DMS114 treated with DMSO at 0.1 percent for 48 hours (cell line): Measurements from ENCODE around the gene CGREF1.
"Not testable (repeated sequence)": the region's sequence is repeated elsewhere in the genome, so short reads cannot be mapped to it uniquely, and the experiment has no call there.

Experiments used
- DNase-seq: peaks from one replicate; lab custom pipeline; 2025; ENCODE audit not compliant: unreplicated experiment; lab: John Stamatoyannopoulos, UW

CGREF1 gene

DNA sequence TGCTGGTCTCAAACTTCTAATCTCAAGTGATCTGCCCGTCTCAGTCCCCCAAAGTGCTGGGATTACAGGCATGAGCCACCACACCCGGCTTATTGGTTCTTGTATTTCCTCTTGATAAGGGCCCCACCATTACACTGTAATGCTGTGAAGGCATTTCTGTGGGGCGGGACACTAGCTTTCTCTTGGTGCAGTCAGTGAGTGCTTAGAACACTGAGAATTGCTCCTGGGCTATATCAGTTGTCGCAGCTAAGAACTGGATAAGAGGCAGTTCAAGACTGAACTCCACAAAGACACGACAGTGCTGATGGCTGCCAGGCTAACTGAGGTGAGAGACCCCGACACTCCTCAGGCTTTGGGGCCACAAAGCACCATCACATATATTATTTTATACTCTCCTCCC lies 30.3 kb downstream of the CGREF1 start:
- no peak for DNase-seq

DNA sequence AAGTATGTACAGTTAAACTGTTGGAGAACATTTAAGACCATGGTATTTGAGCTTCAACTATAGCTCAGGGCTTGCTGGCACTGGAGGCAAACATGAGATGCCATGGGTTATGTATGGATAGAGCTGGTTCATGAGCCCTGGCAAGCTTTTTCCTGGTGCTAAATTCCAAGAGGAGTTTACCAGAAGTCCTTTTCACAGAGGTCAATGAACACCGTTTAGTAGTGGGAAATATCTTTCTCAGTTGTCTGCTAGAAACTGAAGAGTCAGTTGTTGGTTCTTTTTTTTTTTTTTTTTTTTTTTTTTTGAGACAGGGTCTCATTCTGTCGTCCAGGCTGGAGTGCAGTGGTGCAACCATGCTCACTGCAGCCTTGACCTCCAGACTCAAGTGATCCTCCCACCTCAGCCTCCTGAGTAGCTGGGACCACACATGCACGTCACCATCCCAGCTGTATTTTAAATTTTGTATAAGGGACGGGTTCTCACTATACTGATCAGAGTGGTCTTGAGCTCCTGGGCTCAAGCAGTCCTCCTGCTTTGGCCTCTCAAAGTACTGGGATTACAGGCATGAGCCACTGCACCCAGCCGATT lies 31.0 kb downstream of the CGREF1 start:
- DNase-seq = no peak

DNA sequence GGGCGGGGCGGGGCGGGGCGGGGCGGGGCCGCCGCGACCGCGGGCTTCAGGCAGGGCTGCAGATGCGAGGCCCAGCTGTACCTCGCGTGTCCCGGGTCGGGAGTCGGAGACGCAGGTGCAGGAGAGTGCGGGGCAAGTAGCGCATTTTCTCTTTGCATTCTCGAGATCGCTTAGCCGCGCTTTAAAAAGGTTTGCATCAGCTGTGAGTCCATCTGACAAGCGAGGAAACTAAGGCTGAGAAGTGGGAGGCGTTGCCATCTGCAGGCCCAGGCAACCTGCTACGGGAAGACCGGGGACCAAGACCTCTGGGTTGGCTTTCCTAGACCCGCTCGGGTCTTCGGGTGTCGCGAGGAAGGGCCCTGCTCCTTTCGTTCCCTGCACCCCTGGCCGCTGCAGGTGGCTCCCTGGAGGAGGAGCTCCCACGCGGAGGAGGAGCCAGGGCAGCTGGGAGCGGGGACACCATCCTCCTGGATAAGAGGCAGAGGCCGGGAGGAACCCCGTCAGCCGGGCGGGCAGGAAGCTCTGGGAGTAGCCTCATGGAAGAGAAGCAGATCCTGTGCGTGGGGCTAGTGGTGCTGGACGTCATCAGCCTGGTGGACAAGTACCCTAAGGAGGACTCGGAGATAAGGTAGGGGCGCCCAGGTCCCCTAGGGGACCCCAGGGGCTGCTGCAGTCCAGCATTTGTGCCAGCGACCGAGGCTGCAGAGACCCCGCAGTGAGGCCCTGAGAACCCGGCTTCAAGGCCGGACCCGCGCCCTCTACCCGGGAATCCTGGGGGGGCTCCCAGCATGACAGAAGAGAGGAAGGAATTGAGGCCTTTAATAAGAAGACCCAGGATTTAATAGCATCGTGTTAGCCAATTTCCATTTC lies 32.0 kb downstream of the CGREF1 start, which contains the start of gene KHK:
TSS of gene KHK (plus strand) at position 49 of the 870 bp plus-strand sequence. CDS start at position 537, 488 bp downstream.
- DNase-seq = no peak

DNA sequence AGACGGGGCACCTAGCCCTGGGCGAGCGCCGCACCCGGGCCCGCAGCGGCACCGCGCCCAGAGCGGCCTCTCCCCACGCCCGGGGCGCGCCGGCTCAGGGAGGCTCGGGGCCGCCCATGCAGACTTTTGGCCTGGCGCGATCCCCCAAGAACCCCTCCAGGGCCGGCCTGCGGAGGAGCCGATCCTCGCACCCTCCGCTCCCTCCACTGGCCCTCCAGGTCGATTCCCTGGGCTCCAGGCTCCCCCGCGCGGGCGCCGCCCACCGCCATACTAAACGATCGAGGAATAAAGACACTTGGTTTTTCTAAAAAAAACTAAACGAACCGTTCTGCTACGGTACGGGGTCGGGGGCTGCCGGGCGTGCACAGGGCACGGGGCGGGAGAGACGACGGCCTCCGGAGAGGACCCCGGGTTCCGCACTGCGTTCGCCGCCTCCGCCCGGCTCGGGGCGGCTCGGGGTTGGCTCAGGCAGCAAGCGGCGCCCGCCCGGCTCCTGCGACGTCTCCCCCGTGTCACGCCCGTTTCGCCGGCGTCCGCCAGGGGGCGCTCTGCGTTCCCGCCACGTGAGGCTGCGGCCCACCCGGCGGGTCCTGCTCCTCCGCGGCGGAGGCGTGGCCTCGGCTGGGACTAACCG lies 32.7 kb downstream of the CGREF1 start:
- peak; percentile 77 for DNase-seq

DNA sequence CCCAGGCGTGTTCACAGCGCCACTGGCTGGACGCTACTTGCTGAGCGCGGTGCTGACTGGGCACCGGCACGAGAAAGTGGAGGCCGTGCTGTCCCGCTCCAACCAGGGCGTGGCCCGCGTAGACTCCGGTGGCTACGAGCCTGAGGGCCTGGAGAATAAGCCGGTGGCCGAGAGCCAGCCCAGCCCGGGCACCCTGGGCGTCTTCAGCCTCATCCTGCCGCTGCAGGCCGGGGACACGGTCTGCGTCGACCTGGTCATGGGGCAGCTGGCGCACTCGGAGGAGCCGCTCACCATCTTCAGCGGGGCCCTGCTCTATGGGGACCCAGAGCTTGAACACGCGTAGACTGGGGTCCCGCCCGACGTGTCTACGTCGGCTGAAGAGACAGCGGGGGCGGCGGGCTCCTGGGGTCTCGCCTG lies 33.2 kb downstream of the CGREF1 start:
- peak; percentile 14 for DNase-seq

DNA sequence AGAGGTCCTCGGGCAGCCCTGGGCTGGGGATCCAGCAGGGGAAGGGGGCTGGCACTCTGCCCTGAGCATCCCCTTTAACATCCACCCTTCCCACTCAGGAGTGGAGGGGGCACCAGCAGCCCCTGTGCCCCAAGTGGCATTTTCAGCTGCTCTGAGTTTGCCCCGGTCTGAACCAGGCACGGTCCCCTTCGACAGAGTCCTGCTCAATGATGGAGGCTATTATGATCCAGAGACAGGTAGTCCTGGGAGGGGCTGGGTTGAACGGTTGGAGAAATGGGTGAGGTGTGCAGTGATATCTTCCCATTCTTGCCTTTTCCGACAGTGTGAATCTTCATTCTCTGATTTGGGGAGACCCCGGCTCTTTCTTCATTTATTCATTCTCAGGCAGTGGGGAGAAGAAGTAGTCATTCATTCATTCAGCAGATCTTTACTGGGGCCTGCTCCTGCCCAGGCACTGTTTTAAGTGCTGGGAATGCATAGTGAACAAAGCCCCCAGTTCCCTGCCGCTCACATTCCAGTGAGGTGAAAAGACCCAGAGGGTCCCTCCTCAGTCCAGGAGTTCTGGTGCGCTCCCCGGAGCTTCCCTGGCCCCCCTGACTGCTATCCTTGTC lies 33.8 kb downstream of the CGREF1 start:
- DNase-seq = no peak

DNA sequence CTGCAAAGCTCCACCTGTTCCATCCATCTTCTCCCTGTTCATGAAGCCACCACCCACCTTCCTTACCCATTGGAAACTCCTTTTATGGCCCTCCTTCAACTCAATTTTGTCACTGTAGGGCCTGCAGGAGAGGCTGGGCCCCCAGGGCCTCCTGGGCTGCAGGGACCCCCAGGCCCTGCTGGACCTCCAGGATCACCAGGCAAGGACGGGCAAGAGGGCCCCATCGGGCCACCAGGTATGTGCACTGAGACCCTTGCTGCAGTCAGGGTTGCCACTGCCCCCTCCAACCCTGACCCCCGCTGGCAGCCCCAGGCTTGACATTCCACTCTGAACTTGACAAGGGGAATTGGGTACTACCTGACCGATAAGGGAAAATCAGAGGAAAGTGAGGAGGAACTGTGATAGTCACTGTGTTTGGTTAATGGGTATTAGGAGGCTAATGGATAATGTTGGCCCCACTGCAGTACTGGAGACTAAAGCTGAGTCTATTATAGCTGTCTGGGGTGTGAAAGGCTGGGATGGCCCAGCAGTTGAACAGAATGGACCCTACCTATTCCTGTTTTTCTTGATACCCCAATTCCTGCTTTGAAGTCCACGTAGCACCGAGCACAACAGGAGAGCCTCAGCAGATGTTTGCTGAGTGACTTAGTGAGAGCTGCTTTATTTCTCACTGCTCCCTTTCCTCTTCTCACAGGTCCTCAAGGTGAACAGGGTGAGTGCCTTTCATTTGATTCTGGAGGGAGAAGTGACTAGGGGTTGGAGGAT lies 34.4 kb downstream of the CGREF1 start:
- DNase-seq = no peak

DNA sequence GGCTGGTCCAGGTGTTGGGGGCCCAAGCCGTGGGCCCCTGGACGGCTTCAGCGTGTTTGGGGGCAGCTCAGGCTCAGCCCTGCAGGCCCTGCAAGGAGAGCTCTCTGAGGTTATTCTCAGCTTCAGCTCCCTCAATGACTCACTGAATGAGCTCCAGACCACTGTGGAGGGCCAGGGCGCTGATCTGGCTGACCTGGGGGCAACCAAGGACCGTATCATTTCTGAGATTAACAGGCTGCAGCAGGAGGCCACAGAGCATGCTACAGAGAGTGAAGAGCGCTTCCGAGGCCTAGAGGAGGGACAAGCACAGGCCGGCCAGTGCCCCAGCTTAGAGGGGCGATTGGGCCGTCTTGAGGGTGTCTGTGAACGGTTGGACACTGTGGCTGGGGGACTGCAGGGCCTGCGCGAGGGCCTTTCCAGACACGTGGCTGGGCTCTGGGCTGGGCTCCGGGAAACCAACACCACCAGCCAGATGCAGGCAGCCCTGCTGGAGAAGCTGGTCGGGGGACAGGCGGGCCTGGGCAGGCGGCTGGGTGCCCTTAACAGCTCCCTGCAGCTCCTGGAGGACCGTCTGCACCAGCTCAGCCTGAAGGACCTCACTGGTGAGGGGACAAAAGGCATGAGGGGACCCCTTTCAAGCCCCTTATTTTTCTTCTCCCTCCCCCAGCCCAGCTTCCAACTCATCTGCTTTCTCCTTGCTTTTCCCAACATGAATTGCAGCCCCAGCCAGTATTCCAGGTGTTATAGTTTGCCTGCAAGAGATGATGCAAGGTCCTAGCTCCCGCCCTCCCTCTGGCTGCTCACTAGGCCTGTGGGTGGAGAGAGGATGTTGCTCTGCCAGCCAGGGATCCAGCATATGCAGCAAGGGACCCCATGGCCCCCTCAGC lies 35.3 kb downstream of the CGREF1 start:
- DNase-seq = no peak

DNA sequence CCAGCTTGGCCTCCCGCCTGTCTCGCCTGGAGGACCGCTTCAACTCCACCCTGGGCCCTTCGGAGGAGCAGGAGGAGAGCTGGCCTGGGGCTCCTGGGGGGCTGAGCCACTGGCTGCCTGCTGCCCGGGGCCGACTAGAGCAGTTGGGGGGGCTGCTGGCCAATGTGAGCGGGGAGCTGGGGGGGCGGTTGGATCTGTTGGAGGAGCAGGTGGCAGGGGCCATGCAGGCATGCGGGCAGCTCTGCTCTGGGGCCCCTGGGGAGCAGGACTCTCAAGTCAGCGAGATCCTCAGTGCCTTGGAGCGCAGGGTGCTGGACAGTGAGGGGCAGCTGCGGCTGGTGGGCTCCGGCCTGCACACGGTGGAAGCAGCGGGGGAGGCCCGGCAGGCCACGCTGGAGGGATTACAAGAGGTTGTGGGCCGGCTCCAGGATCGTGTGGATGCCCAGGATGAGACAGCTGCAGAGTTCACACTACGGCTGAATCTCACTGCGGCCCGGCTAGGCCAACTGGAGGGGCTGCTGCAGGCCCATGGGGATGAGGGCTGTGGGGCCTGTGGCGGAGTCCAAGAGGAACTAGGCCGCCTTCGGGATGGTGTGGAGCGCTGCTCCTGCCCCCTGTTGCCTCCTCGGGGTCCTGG lies 36.0 kb downstream of the CGREF1 start:
- no peak for DNase-seq

DNA sequence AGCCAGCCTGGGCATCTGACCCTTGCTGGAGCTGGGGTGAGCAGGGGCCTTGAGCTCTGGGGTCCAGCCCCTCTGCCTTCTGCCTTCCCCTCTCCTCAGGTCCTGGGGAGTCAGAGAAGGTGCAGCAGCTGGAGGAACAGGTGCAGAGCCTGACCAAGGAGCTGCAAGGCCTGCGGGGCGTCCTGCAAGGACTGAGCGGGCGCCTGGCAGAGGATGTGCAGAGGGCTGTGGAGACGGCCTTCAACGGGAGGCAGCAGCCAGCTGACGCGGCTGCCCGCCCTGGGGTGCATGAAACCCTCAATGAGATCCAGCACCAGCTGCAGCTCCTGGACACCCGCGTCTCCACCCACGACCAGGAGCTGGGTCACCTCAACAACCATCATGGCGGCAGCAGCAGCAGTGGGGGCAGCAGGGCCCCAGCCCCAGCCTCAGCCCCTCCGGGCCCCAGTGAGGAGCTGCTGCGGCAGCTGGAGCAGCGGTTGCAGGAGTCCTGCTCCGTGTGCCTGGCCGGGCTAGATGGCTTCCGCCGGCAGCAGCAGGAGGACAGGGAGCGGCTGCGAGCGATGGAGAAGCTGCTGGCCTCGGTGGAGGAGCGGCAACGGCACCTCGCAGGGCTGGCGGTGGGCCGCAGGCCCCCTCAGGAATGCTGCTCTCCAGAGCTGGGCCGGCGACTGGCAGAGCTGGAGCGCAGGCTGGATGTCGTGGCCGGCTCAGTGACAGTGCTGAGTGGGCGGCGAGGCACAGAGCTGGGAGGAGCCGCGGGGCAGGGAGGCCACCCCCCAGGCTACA lies 36.8 kb downstream of the CGREF1 start:
- DNase-seq = no peak

DNA sequence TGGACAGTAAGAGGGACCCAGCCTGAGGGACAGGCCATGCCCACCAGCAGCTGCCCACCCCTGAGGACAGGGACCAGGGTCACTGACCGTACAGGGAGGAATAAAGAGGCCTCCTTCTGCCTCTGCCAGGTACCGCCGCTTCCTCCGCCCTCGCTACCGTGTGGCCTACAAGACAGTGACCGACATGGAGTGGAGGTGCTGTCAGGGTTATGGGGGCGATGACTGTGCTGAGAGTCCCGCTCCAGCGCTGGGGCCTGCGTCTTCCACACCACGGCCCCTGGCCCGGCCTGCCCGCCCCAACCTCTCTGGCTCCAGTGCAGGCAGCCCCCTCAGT lies 38.4 kb downstream of the CGREF1 start:
- DNase-seq = no peak

DNA sequence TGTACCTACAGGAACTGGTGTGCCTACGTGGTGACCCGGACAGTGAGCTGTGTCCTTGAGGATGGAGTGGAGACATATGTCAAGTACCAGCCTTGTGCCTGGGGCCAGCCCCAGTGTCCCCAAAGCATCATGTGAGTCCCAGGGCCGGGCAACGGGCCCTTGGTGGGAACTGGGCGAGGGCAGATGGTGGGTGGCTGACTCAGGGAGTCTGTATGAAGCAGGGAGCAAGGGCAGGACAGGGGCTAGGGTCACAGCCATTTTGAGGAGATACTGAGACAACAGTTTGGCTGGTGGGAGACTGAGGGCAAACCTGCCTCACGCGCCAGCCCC lies 38.8 kb downstream of the CGREF1 start:
- DNase-seq = no peak

DNA sequence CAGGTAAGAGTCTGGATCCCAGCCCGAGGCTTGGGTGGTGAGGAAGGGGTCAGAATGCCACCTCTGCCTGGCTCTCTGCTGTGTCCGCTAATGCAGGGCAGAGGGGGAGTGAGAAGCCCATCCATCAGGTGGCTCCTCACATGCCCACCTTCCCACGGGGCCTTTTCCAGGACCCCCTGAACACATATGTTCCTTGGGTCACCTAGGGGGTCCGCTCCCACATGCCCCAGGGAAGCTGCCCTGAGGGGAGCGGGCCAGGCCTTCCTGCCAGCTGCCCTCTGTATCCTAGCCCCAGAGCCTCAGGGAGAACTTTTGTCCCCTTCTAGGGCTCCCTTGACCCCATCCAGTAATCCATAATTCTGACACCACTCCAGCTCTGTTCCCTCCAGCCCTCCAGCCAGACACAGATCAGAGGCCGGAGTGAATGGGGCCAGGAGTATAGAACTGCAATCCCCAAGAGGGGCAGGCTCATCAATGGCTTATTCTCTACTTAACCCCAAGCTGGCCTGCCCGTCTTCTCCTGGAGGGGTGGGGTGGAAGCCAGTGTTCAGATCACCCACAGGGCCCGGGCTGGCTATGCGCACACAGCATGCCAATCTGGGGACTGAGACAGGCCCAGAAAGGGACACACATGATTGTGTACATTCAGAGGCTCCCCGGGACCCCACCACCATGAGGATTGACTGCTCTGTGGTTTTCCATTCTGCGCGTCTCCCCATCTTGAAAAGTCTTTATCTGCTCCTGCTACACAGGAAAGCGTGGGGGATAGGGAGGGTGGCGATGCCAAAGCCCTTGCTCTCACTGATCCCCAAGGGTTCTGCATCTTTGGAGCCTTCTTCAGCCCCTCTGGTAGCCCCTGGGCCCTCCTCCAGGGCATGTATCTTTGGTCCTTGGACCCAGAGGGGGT lies 39.4 kb downstream of the CGREF1 start:
- DNase-seq = no peak

DNA sequence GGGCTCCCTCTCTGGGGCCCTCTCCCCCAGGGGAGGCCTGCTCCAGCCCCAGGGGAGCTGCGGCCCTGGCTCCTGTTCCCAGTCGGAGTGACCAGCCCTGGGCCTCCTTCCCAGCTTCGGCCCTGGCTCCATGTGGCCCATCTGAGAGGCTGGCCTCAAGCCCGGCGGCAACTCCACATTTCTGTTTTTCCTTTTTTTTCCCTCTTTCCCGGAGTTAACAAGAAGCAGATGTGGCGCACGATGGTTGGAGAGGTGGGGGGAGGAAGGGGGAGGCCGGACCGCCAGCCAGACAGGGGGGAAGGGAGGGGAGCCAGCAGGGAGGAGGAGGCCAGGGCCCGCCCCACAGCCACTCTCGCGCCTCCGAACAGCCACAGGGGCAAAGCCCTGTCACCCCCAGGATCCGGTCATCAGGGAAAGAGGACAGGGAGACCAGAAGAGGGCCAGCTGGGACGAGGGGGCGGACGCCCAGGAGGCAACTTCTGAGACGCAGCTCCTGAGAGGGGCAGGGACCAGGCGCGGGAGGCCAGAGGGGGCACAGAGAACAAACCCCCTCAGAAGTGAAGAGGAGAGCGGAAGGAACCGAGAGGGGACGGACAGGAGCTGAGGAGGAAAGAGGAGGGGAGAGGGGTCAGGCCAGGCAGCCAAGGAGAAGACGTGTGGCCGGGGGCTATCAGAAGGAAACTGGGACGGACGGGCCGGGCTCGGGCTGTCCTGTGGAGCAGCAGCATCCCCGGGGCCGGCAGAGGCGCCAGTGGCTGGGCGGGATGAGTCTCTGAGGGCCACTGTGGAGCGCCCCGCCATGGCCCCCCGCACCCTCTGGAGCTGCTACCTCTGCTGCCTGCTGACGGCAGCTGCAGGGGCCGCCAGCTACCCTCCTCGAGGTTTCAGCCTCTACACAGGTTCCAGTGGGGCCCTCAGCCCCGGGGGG lies 40.4 kb downstream of the CGREF1 start, which contains the start of gene EMILIN1:
TSS of gene EMILIN1 (plus strand) at position 349 of the 928 bp plus-strand sequence. CDS start at position 800, 451 bp downstream.
- DNase-seq = no peak

DNA sequence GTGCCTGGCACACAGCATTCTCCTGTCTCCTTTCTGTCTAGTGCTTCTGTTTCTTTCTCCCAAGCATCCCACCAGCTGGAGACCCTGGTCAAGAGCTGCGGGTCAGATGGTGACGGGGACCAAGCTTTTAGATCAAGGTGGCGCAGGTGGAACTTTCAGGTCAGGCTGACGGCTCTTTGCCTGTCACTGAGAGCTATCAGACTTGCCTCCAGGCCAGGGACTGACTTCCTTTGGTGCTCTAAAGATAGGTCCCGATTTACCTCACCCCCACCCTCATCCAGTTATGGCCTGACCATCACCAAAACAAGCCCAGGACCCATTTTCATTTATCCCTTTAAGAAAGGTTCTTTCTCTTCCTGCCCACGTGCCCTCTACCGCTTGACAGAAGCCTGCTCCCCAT lies 41.7 kb downstream of the CGREF1 start:
- DNase-seq = no peak

DNA sequence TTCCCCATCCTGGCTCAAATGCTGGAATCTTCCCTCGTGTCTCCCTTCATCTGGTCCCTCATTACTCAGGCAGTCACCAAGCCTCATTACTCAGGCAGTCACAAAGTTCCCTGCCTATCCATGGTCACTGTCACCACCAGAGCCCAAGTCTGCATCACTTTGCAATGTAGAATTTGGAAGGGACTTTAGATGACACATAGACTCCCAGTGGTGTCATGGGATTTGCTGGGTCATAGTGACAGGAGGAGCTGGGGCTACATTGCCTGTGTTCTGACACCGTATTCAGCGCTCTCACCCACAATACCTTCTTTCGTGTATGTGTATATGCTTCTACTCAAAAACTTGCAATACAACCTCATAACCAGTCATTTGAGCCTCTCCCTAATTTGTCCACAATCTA lies 42.6 kb downstream of the CGREF1 start:
- DNase-seq = no peak

DNA sequence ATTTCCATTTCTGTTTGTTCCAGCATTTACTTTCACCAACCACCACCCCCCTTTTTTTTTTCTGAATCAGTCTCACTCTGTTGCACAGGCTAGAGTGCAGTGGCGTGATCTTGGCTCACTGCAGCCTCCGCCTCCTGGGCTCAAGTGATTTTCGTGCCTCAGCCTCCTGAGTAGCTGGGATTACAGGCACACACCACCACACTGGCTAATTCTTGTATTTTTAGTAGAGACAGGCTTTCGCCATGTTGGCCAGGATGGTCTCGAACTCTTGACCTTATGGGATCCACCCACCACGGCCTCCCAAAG lies 43.4 kb downstream of the CGREF1 start:
- DNase-seq = not testable (repeated sequence)
